Vagina (tissue), 2 donors: ENCODE measurements around the gene SC5D.

ENCODE experiments used
- CTCF ChIP-seq, 3 experiments: fragments of 450-650 bp in 2 of 3; fragments of 200-600 bp in 1 of 3; sonication (generic) in 1 of 3; IDR thresholded peaks; one replicate each; pipeline ENCODE4 v1.5.1; 2017 to 2019; ENCODE audit warnings: antibody characterized with exemption in 3 of 3, mild to moderate bottlenecking in 2 of 3, moderate library complexity in 2 of 3
- POLR2AphosphoS5 ChIP-seq, 2 donors: sonication (generic); formaldehyde crosslinking; IDR thresholded peaks; one replicate each; pipeline ENCODE4 v1.9.0; 2017; ENCODE audit warnings: antibody characterized with exemption in 2 of 2, mild to moderate bottlenecking in 2 of 2, low read depth in 1 of 2; ENCODE audit not compliant: insufficient read depth in 1 of 2

GRCh38 chr11:121291319-121291718 is 1.3 kb upstream of the SC5D start:
- TF ChIP-seq CTCF (IDR thresholded peaks at IDR 0.05) (no peak), POLR2AphosphoS5 (IDR thresholded peaks at IDR 0.05; ENCODE audit: insufficient read depth in 1 of 2, low read depth in 1 of 2) (no peak)
